Cardiac fibroblast (primary cell): Measurements from ENCODE around the gene TUT1.
"Not testable (repeated sequence)": the region's sequence is repeated elsewhere in the genome, so short reads cannot be mapped to it uniquely, and the experiment has no call there.

Experiments
- DNase-seq, 2 donors: peaks; one replicate each; pipeline versions ENCODE4 v3.0.0 to v3.0.0-alpha.2; 2010; ENCODE audit warnings: low read depth in 2 of 2
- H3K4me3 ChIP-seq, 2 donors: replicated peaks in 1 of 2; 1 replicate in 1 of 2; 2 replicates in 1 of 2; pipeline ENCODE4 v1.5.1; 2011; ENCODE audit warnings: low read depth in 2 of 2, low read length in 2 of 2, mild to moderate bottlenecking in 2 of 2, moderate library complexity in 1 of 2
- TF ChIP-seq, protein P1 (sequence below): IDR thresholded peaks from one replicate; pipeline ENCODE4 v1.5.1; 2011; ENCODE audit warnings: low read depth, mild to moderate bottlenecking, low read length, inconsistent platforms

Gene TUT1

DNA sequence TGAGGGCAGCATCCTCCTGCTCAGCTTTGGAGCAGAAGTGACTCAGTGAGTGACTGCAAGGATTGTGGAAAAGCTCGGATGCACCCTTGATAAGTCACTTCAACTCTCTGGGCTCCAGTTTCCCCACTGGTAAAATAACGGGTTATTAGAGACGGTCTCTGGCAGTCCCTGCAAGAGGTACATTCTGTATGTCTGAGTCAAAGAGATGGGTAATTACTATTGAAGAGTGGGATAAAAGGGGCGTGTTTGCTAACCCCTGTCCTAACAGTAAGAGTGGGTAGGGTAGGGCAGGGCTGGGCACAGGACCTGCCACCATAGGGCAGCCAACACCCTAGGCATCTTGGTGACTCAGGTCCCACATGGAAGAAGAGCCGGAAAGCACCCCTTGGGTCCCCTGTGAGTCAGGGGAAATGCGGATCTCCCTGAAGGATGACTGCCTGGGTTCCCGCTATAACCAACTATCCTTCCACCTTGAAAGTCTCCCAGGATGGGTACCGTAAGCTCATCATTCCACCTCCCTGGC is 37.4 kb downstream of the TUT1 start:
- DNase-seq, result peak in 1 of 2 donors; percentile 94
- peak overlapping the region in 1 of 2 donors; percentile 32 for H3K4me3 ChIP-seq
- TF ChIP-seq, protein P1, sequence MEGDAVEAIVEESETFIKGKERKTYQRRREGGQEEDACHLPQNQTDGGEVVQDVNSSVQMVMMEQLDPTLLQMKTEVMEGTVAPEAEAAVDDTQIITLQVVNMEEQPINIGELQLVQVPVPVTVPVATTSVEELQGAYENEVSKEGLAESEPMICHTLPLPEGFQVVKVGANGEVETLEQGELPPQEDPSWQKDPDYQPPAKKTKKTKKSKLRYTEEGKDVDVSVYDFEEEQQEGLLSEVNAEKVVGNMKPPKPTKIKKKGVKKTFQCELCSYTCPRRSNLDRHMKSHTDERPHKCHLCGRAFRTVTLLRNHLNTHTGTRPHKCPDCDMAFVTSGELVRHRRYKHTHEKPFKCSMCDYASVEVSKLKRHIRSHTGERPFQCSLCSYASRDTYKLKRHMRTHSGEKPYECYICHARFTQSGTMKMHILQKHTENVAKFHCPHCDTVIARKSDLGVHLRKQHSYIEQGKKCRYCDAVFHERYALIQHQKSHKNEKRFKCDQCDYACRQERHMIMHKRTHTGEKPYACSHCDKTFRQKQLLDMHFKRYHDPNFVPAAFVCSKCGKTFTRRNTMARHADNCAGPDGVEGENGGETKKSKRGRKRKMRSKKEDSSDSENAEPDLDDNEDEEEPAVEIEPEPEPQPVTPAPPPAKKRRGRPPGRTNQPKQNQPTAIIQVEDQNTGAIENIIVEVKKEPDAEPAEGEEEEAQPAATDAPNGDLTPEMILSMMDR, result no peak

DNA sequence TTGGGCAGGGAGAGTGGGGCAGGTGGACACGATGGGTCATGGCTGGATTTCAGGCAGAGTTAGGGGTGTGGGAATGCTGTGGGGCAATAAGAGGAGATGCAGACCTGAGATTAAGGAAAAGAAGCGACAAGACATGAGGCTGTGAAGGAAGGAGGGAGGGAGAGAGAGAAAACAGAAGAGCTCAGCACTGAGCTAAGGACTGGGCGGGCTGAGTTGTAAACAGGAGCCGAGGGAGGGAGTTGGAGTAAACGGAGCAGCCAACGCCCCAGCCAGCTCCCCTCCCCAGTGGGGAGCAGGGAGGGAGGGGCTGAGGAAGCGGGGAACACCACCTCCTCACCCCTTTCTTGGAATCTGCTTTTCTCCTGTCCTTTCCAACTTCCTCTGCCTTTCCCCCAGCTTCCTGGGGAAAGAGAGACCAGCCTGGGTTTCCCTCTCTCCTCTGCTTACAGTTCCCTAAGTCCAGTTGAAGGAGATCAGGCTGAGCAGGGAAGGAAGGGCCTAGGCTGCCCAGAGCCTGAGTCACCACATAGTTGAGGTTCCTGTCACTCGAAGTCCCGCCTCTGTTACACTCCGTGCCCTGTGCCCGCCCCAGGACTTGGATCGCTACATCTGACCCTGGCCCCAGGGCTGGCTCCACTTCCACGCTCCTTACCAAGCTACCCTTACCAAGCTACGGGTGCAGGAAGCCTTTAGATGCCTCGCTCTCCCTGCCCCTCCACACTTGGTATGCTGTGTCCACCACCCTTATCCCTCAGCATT is 38.1 kb downstream of the TUT1 start:
- H3K4me3 ChIP-seq, result peak overlapping the region; percentile 19 to 34
- peak; percentile 95 to 98 for DNase-seq
- TF ChIP-seq, protein P1, result no peak

DNA sequence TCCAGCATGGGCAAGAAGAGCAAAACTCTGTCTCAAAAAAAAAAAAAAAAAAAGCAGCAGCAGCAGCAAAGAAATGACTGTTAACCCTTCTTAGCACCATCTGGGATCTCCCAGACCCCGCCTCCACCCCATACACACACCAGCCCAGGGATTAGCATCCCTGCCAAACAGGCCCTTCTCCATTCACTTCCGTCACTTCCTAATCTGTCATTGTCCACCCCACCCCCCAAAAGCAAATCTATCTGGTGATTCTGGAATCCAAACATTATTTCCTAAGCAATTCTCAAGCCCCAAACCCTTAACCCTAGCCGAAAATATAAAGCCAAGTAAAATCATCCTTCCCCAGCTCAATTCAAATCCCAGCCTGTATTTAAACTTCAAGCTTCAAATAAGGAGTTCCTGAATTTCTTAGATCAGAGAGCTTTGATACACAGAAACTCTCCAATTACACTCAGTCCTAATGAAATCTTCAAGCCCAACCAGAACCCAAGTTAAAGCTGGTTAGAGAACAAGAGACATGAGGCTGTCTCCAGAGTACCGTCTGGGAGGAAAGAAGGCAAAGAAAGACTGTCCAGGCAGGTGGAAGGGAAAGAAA is 38.7 kb downstream of the TUT1 start:
- DNase-seq, result peak; percentile 51 to 60
- H3K4me3 ChIP-seq, result peak overlapping the region in 1 of 2 donors; percentile 34
- TF ChIP-seq, protein P1, result no peak

DNA sequence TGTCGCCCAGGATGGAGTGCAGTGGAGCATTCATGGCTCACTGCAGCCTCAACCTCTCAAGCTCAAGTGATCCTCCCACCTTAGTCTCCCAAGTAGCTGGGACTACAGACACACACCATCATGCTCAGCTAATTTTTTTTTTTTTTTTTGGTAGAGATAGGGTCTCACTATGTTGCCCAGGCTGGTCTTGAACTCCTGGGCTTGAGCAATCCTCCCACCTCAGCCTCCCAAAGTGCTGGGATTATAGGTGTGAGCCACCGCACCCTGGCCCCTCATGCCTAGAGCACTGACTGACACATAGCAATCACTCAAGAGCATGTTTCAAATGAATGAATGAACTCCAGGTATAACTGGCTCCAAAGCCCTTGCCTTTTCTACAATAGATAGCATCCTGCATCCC is 40.8 kb downstream of the TUT1 start:
- not testable (repeated sequence) for DNase-seq, H3K4me3 ChIP-seq

DNA sequence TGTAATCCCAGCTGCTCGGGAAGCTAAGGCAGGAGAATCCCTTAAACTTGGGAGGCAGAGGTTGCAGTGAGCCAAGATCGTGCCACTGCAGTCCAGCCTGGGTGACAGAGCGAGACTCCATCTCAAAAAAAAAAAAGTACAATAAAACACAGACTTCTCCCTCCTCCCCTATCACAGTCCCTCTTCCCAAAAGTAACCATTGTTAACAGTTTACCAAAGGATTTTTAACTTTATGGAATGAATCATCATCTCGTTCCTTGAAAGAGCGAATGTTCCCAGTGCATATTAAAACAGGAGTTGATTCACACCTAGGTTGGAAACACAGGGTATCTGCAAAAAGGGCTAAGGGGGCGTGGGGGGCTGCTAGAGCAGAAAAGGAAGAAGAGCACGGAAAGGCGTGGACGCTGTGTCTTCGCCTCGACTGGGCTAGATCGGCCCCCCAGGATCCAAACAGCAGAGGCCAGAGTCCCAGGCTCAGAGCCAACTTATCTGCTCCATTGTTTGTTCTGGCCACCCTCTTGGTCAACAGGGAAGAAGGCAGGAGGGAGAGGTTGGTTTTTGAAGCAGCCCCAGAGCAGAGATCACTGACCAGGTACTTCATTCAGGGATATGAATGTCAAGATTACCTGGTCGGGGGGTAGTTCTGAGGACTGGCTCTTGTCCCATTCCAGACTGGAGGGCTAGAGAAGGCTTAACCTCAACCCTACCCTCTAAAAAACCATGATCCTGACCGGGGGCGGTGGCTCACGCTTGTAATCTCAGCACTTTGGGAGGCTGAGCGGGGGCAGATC is 42.6 kb downstream of the TUT1 start:
- H3K4me3 ChIP-seq, result peak overlapping the region in 1 of 2 donors; percentile 26
- peak; percentile 62 to 67 for DNase-seq
- TF ChIP-seq, protein P1, result no peak

DNA sequence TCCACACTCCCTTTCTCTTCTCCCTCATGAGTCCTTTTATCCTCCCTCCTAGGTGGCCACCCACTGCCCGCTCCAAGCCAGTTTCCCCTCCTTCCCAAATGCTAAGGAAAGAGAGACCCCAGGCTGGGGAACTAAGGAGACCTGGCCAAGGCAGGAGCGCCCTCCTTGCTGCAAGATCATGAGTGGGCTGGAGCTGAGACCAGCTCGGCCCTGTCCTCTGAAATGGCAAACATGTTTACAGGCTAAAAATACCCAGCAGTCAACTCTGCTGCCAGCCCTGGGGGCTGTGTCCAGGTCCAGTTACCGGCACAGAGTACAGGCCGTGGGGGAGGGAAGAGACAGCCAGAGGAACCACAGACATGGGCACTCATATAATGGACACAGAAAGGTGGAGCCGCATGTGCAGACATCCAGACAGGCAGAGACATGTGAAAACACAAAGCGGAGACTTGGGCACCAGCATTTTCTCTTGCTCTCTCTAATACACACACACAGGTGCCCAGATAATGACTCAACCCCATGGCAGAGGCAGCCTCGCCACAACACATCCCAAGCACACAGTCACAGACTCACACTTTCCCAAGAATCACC is 43.5 kb downstream of the TUT1 start:
- H3K4me3 ChIP-seq, result peak overlapping the region; percentile 93 to 95
- DNase-seq, result no peak
- TF ChIP-seq, protein P1, result no peak
